Prostate gland (tissue), 2 donors: ENCODE data around the gene PGAP6. TPM values are rescaled to one million over a fixed set of nuclear protein-coding genes. Genes with fewer than 3 reads are reported as not detected.
"Not testable (repeated sequence)": the region's sequence is repeated elsewhere in the genome, so short reads cannot be mapped to it uniquely, and the experiment has no call there.

Experiments
- DNase-seq: peaks from one replicate; pipeline ENCODE4 v3.0.0-alpha.2; 2019; ENCODE audit warnings: low spot score
- H3K27ac ChIP-seq, 2 donors: fragments of 200-600 bp; sonication (generic); 2 replicates each; pipeline ENCODE4 v1.5.1; 2017 to 2019
- H3K27me3 ChIP-seq: fragments of 200-600 bp; sonication (generic); replicated peaks from 2 replicates; pipeline ENCODE4 v1.5.1; 2019; ENCODE audit not compliant: insufficient read depth
- H3K36me3 ChIP-seq, 2 donors: fragments of 200-600 bp; sonication (generic); 1 replicate in 1 of 2; 2 replicates in 1 of 2; pipeline versions ENCODE4 v1.5.1 to v1.8.1; 2017 to 2019
- H3K4me1 ChIP-seq: fragments of 200-600 bp; sonication (generic); replicated peaks from 2 replicates; pipeline ENCODE4 v1.5.1; 2019
- H3K4me3 ChIP-seq, 2 donors: fragments of 200-600 bp; sonication (generic); 2 replicates each; pipeline ENCODE4 v1.5.1; 2017 to 2019
- H3K9me3 ChIP-seq: fragments of 200-600 bp; sonication (generic); 2 replicates; pipeline ENCODE4 v1.5.1; 2017
- CTCF ChIP-seq, 4 experiments: fragments of 200-600 bp in 2 of 4; fragments of 450-650 bp in 2 of 4; sonication (generic) in 2 of 4; IDR thresholded peaks; 1 replicate in 3 of 4; 2 replicates in 1 of 4; pipeline ENCODE4 v1.5.1; 2016 to 2019; ENCODE audit warnings: antibody characterized with exemption in 4 of 4, mild to moderate bottlenecking in 2 of 4, moderate library complexity in 2 of 4
- POLR2A ChIP-seq: fragments of 450-650 bp; IDR thresholded peaks from one replicate; pipeline ENCODE4 v1.6.1; 2016; ENCODE audit warnings: antibody characterized with exemption, mild to moderate bottlenecking
- POLR2AphosphoS5 ChIP-seq: sonication (generic); formaldehyde crosslinking; IDR thresholded peaks from one replicate; pipeline ENCODE4 v1.6.1; 2017; ENCODE audit warnings: antibody characterized with exemption
- WGBS: methylation state at CpG from one replicate; pipeline ENCODE4 v1.1.5; 2018; 5-methylcytosine and 5-hydroxymethylcytosine counted together
- intact Hi-C: fragments of 100-400 bp; cut with DNase I; formaldehyde crosslinking; loops from one replicate; pipeline ENCODE4 v1.14.2; 2022
- total RNA-seq, 2 donors: library from RNA; depleted of rRNA; stranded (reverse); fragments of >200 nt; gene quantifications; one replicate each; pipeline ENCODE4 v1.1.0, GENCODE V29; 2016

Gene PGAP6
- total RNA-seq, 2 donors from 2014 or later: 36.8 to 207 TPM

- H3K4me3 ChIP-seq: no peak overlapping the region
- WGBS: 21% methylated on average over 14 of the region's 24 CpGs
- TF ChIP-seq CTCF (IDR thresholded peaks at IDR 0.05) (no peak), POLR2AphosphoS5 (no peak), POLR2A (no peak)
- H3K27ac ChIP-seq: no peak overlapping the region
- intact Hi-C loops: loop anchor here (5.0 kb wide), 1 partner anchor 257 kb away; no protein-coding TSS in a partner anchor
- H3K27me3 ChIP-seq: no peaks in the 10 kb centered on the region
- H3K36me3 ChIP-seq: peaks cover 0 to 14% of the 10 kb centered on the region in 2 donors
- H3K4me1 ChIP-seq: no peaks in the 10 kb centered on the region
- DNase-seq: no peak
- no peaks in the 10 kb centered on the region for H3K9me3 ChIP-seq
Observed at GRCh38 chr16:363766-364490, 17.9 kb downstream of the PGAP6 start.

- no peak overlapping the region for H3K27ac ChIP-seq
- WGBS: 50% methylated on average over 18 of the region's 20 CpGs
- H3K4me3 ChIP-seq: no peak overlapping the region
- no peaks in the 10 kb centered on the region for H3K4me1 ChIP-seq
- no peak for TF ChIP-seq POLR2AphosphoS5
- TF ChIP-seq CTCF (IDR thresholded peaks at IDR 0.05): no peak
- TF ChIP-seq POLR2A: no peak
- peaks cover 0 to 9% of the 10 kb centered on the region in 2 donors for H3K36me3 ChIP-seq
- no peak for DNase-seq
- no peaks in the 10 kb centered on the region for H3K27me3 ChIP-seq
- no peaks in the 10 kb centered on the region for H3K9me3 ChIP-seq
- intact Hi-C loops: loop anchor here (5.0 kb wide), 1 partner anchor 256 kb away; no protein-coding TSS in a partner anchor
Observed at GRCh38 chr16:363110-363765, 18.5 kb downstream of the PGAP6 start.

GRCh38 chr16:362702-362999 lies 19.1 kb downstream of the PGAP6 start:
- not testable (repeated sequence) for H3K27ac ChIP-seq, H3K9me3 ChIP-seq, H3K4me1 ChIP-seq, H3K27me3 ChIP-seq, H3K4me3 ChIP-seq, H3K36me3 ChIP-seq, DNase-seq
- intact Hi-C loops: loop anchor here (5.0 kb wide), 1 partner anchor 255 kb away; no protein-coding TSS in a partner anchor
- WGBS: 77% methylated on average over 18 of the region's 24 CpGs

- Histone ChIP-seq H3K27ac (no peak overlapping the region), H3K4me1 (no peaks in the 10 kb centered on the region), H3K9me3 (no peaks in the 10 kb centered on the region), H3K36me3 (no peaks in the 10 kb centered on the region), H3K4me3 (no peak overlapping the region), H3K27me3 (no peaks in the 10 kb centered on the region)
- TF ChIP-seq POLR2AphosphoS5: peak; percentile 33
- peak; percentile 51 to 91 (median 78) for TF ChIP-seq CTCF (IDR thresholded peaks at IDR 0.05)
- no peak for TF ChIP-seq POLR2A
- 21% methylated on average over 30 of the region's 30 CpGs for WGBS
- intact Hi-C loops: loop anchor here (5.0 kb wide), 1 partner anchor 255 kb away; no protein-coding TSS in a partner anchor
- DNase-seq: peak; percentile 80
Observed at GRCh38 chr16:361872-362701, 19.7 kb downstream of the PGAP6 start.

- no peak for DNase-seq
- Histone ChIP-seq H3K9me3 (no peaks in the 10 kb centered on the region), H3K4me3 (no peak overlapping the region), H3K36me3 (no peaks in the 10 kb centered on the region), H3K27me3 (no peaks in the 10 kb centered on the region), H3K27ac (no peak overlapping the region), H3K4me1 (no peaks in the 10 kb centered on the region)
- 84% methylated on average over 27 of the region's 30 CpGs for WGBS
- intact Hi-C loops: loop anchor here (5.0 kb wide), 1 partner anchor 254 kb away; no protein-coding TSS in a partner anchor
- no peak for TF ChIP-seq POLR2A
- TF ChIP-seq CTCF (IDR thresholded peaks at IDR 0.05): no peak
- TF ChIP-seq POLR2AphosphoS5: no peak
Observed at GRCh38 chr16:361341-361871, 20.4 kb downstream of the PGAP6 start.
